PC-3 (cell line): ENCODE results near the gene CLK2. TPM values are rescaled to one million over a fixed set of nuclear protein-coding genes. Genes with fewer than 3 reads are reported as not detected.
A peak's percentile ranks its signal among the peaks of the same experiment; 100 is the strongest.

ENCODE experiments used
- ATAC-seq: fragments of 200-7000 bp; cut with Tn5 transposase; 2 replicates; pipeline ENCODE4 v1.9.1; 2020; ENCODE audit warnings: mild to moderate bottlenecking, moderate library complexity
- BruUV-seq: library from RNA; stranded (reverse); fragments of 400-500 nt; replicated peaks from 2 replicates; lab custom pipeline; 2021; lab: Mats Ljungman, UMichigan
- CTCF ChIA-PET: fragments of 300-600 bp; sonication (Branson Sonifier 250); formaldehyde crosslinking; loops from one replicate; lab custom pipeline; 2022; ENCODE audit warnings: antibody characterized with exemption; lab: Charles Lee
- POLR2A ChIA-PET: fragments of 300-600 bp; sonication (Branson Sonifier 250); formaldehyde crosslinking; loops from one replicate; lab custom pipeline; 2022; ENCODE audit warnings: antibody characterized with exemption; ENCODE audit not compliant: unreplicated experiment; lab: Charles Lee
- DNase-seq: peaks from one replicate; pipeline ENCODE4 v3.0.0-alpha.2; 2015
- H2AFZ ChIP-seq: fragments of 300-600 bp; sonication (generic); 2 replicates; pipeline ENCODE4 v1.6.0; 2016; ENCODE audit warnings: antibody characterized with exemption, low read length
- H3F3A ChIP-seq: fragments of 300-600 bp; sonication (generic); one replicate; pipeline ENCODE4 v1.6.0; 2017; ENCODE audit warnings: antibody characterized with exemption, low read length, control low read depth, mild to moderate bottlenecking; ENCODE audit not compliant: unreplicated experiment
- H3K27ac ChIP-seq: fragments of 300-600 bp; sonication (generic); 2 replicates; pipeline ENCODE4 v1.5.1; 2016; ENCODE audit warnings: mild to moderate bottlenecking, low read length
- H3K27me3 ChIP-seq: fragments of 300-600 bp; sonication (generic); 2 replicates; pipeline ENCODE4 v1.6.1; 2016; ENCODE audit warnings: low read length, mixed read lengths
- H3K36me3 ChIP-seq: fragments of 300-600 bp; sonication (generic); 2 replicates; pipeline ENCODE4 v1.6.1; 2016; ENCODE audit warnings: low read depth, mixed run types, low read length, mixed read lengths
- H3K4me1 ChIP-seq: fragments of 300-600 bp; sonication (generic); 2 replicates; pipeline ENCODE4 v1.5.1; 2016; ENCODE audit warnings: low read length; ENCODE audit not compliant: insufficient read depth
- H3K4me2 ChIP-seq: fragments of 300-600 bp; sonication (generic); 2 replicates; pipeline ENCODE4 v1.6.0; 2016; ENCODE audit warnings: low read length
- H3K4me3 ChIP-seq: fragments of 300-600 bp; sonication (generic); 2 replicates; pipeline ENCODE4 v1.5.1; 2016; ENCODE audit warnings: mild to moderate bottlenecking, low read length, mixed read lengths
- H3K79me2 ChIP-seq: fragments of 300-600 bp; sonication (generic); 2 replicates; pipeline ENCODE4 v1.6.1; 2017; ENCODE audit warnings: low read length, mixed read lengths
- H3K9ac ChIP-seq: fragments of 300-600 bp; sonication (generic); 2 replicates; pipeline ENCODE4 v1.6.0; 2016; ENCODE audit warnings: mild to moderate bottlenecking, low read length
- H3K9me2 ChIP-seq: fragments of 300-600 bp; sonication (generic); replicated peaks from 2 replicates; pipeline ENCODE4 v1.6.1; 2016; ENCODE audit warnings: mixed run types, low read length, mixed read lengths
- H3K9me3 ChIP-seq: fragments of 300-600 bp; sonication (generic); 2 replicates; pipeline ENCODE4 v1.6.1; 2016; ENCODE audit warnings: low read length, mixed read lengths
- H4K20me1 ChIP-seq: fragments of 300-600 bp; sonication (generic); 2 replicates; pipeline ENCODE4 v1.6.1; 2016; ENCODE audit warnings: low read length, mixed read lengths
- CTCF ChIP-seq: fragments of 300-600 bp; sonication (generic); conservative IDR thresholded peaks from 2 replicates; pipeline ENCODE4 v1.5.1; 2017; ENCODE audit warnings: antibody characterized with exemption, low read depth, mild to moderate bottlenecking, low read length
- EZH2 ChIP-seq: fragments of 300-600 bp; sonication (generic); IDR thresholded peaks from one replicate; pipeline ENCODE4 v1.6.1; 2017; ENCODE audit warnings: antibody characterized with exemption, mild to moderate bottlenecking, low read length; ENCODE audit not compliant: unreplicated experiment
- EZH2phosphoT487 ChIP-seq: fragments of 300-600 bp; sonication (generic); IDR thresholded peaks from 2 replicates; pipeline ENCODE4 v1.6.1; 2018; ENCODE audit warnings: mild to moderate bottlenecking, antibody characterized with exemption, low read length, borderline replicate concordance
- intact Hi-C: fragments of 100-400 bp; cut with micrococcal nuclease; formaldehyde crosslinking; loops from 2 replicates; pipeline ENCODE4 v1.9.0; 2023
- total RNA-seq: library from RNA; depleted of rRNA; stranded (reverse); fragments of >200 nt; gene quantifications from 2 replicates; pipeline ENCODE4 v1.2.3, GENCODE V29; 2014

CLK2 gene
- total RNA-seq, 1 experiment from 2014 or later = 49.9 TPM

- TF ChIP-seq EZH2 = no peak
- no peak for TF ChIP-seq EZH2phosphoT487
- no peak for TF ChIP-seq CTCF
- no peak overlapping the region for H2AFZ ChIP-seq
- no peaks in the 10 kb centered on the region for H3K9me3 ChIP-seq
- POLR2A ChIA-PET = interaction anchor here (0.6 kb wide), 1 partner anchor 43 kb away, joined by 3 read pairs; no protein-coding TSS in a partner anchor
- no peaks in the 10 kb centered on the region for H3F3A ChIP-seq
- DNase-seq (no peak), ATAC-seq (no peak)
- CTCF ChIA-PET = no interaction called here
- peaks cover 13% of the 10 kb centered on the region for H3K36me3 ChIP-seq
- H3K4me3 ChIP-seq = no peak overlapping the region
- no peak overlapping the region for H3K9ac ChIP-seq
- peaks cover 9% of the 10 kb centered on the region for H3K79me2 ChIP-seq
- no peaks in the 10 kb centered on the region for H3K9me2 ChIP-seq
- H3K4me2 ChIP-seq = no peak overlapping the region; the same call in 1 of the 2 replicates
- H3K27ac ChIP-seq = no peak overlapping the region
- H3K4me1 ChIP-seq = peaks cover 11% of the 10 kb centered on the region
- intact Hi-C loops = no loop called here
- BruUV-seq = no TSS peak
- no peaks in the 10 kb centered on the region for H4K20me1 ChIP-seq
- H3K27me3 ChIP-seq = no peaks in the 10 kb centered on the region
Observed at GRCh38 chr1:155320252-155320651, 46.9 kb upstream of the CLK2 start.

GRCh38 chr1:155319536-155319935 lies 46.2 kb upstream of the CLK2 start:
- no peak for TF ChIP-seq CTCF
- no peak for TF ChIP-seq EZH2phosphoT487
- TF ChIP-seq EZH2 = no peak
- intact Hi-C loops = no loop called here
- Histone ChIP-seq H3K9me3 (no peaks in the 10 kb centered on the region), H3K27me3 (no peaks in the 10 kb centered on the region), H3K36me3 (peaks cover 18% of the 10 kb centered on the region), H3K4me2 (no peak overlapping the region), H3K4me3 (no peak overlapping the region), H3K9ac (no peak overlapping the region), H3K27ac (no peak overlapping the region), H3K9me2 (no peaks in the 10 kb centered on the region), H3F3A (no peaks in the 10 kb centered on the region), H2AFZ (no peak overlapping the region), H4K20me1 (no peaks in the 10 kb centered on the region), H3K4me1 (peaks cover 11% of the 10 kb centered on the region), H3K79me2 (peaks cover 2% of the 10 kb centered on the region)
- ChIA-PET POLR2A (no interaction called here), CTCF (no interaction called here)
- BruUV-seq = TSS peak; percentile 2
- ATAC-seq = no peak
- no peak for DNase-seq

- ATAC-seq (no peak), DNase-seq (no peak)
- Histone ChIP-seq H3K4me1 (peaks cover 11% of the 10 kb centered on the region), H3F3A (no peaks in the 10 kb centered on the region), H3K36me3 (peaks cover 24% of the 10 kb centered on the region), H3K4me2 (no peak overlapping the region), H3K9me2 (no peaks in the 10 kb centered on the region), H3K79me2 (peaks cover 6% of the 10 kb centered on the region), H3K27ac (no peak overlapping the region), H3K4me3 (no peak overlapping the region), H3K9me3 (no peaks in the 10 kb centered on the region), H3K27me3 (no peaks in the 10 kb centered on the region), H4K20me1 (no peaks in the 10 kb centered on the region), H2AFZ (no peak overlapping the region), H3K9ac (no peak overlapping the region)
- ChIA-PET POLR2A (interaction anchor here (0.6 kb wide), 1 partner anchor 188 kb away, joined by 3 read pairs; no protein-coding TSS in a partner anchor), CTCF (interaction anchor here (0.8 kb wide), 1 partner anchor 67 kb away, joined by 3 read pairs; no protein-coding TSS in a partner anchor)
- no TSS peak for BruUV-seq
- TF ChIP-seq EZH2 (no peak), CTCF (no peak), EZH2phosphoT487 (no peak)
- intact Hi-C loops = no loop called here
Observed at GRCh38 chr1:155318082-155318481, 44.8 kb upstream of the CLK2 start.
